ENCODE measurements around the gene SOCS7.

- TF ChIP-seq CTCF (IDR thresholded peaks at IDR 0.05) (no peak), POLR2A (IDR thresholded peaks at IDR 0.05) (no peak)
Measured at GRCh38 chr17:38320482-38320881, 31.2 kb upstream of the SOCS7 start.
